K562 (cell line): ENCODE results near the gene ANO2. TPM values are rescaled to one million over a fixed set of nuclear protein-coding genes. Genes with fewer than 3 reads are reported as not detected.

Experiments
- ATAC-seq: fragments of 200-7000 bp; cut with Tn5 transposase; 3 replicates; pipeline ENCODE4 v1.9.1; 2020; ENCODE audit warnings: moderate library complexity
- BruUV-seq: library from RNA; stranded (reverse); fragments of 400-500 nt; replicated peaks from 2 replicates; lab custom pipeline; 2021; lab: Mats Ljungman, UMichigan
- CTCF ChIA-PET: fragments of 300-600 bp; formaldehyde crosslinking; extraction: SDS; loops from one replicate; lab custom pipeline; 2021; ENCODE audit warnings: low intra/inter-chr PET ratio; lab: Yijun Ruan, JAX
- POLR2A ChIA-PET: fragments of 300-600, 350-650 bp; sonication (Branson Sonifier 250); formaldehyde crosslinking; extraction: SDS; loops from one replicate; lab custom pipeline; 2021; ENCODE audit warnings: antibody characterized with exemption, inconsistent platforms; lab: Yijun Ruan, JAX
- DNase-seq, 4 experiments: peaks; one replicate each; pipeline versions ENCODE4 v3.0.0 to v3.0.0-alpha.2; 2011 to 2018; ENCODE audit warnings: low spot score in 3 of 4, mixed read lengths in 3 of 4; ENCODE audit errors: extremely low read depth in 1 of 4
- FAIRE-seq: peaks from 2 replicates; lab custom pipeline; 2011; peaks lifted over from hg19 to GRCh38; lab: Jason Lieb, UNC
- H2AFZ ChIP-seq: 2 replicates; pipeline ENCODE4 v1.6.0; 2011; ENCODE audit warnings: low read depth, low read length, control low read depth, inconsistent platforms
- H3K27ac ChIP-seq: fragments of 200-600 bp; 3 replicates; pipeline ENCODE4 v1.8.0; 2011; ENCODE audit warnings: low read depth, mild to moderate bottlenecking, control low read depth, inconsistent platforms, low read length, moderate library complexity, mixed read lengths; ENCODE audit errors: extremely low read depth
- H3K27me3 ChIP-seq, 2 experiments: fragments of 300-600 bp in 1 of 2; 2 replicates in 1 of 2; 3 replicates in 1 of 2; pipeline versions ENCODE4 v1.6.0 to v1.8.0; 2011; ENCODE audit warnings: inconsistent platforms in 2 of 2, low read length in 2 of 2, mild to moderate bottlenecking in 1 of 2, mixed read lengths in 1 of 2, moderate library complexity in 1 of 2; ENCODE audit not compliant: control insufficient read depth in 2 of 2, insufficient read depth in 2 of 2
- H3K36me3 ChIP-seq: fragments of 300-600 bp; 3 replicates; pipeline ENCODE4 v1.8.0; 2011; ENCODE audit warnings: mild to moderate bottlenecking, low read length, inconsistent platforms; ENCODE audit not compliant: control insufficient read depth, insufficient read depth
- H3K4me1 ChIP-seq, 2 experiments: fragments of 200-600 bp in 1 of 2; replicated peaks in 1 of 2; 2 replicates in 1 of 2; 3 replicates in 1 of 2; pipeline versions ENCODE4 v1.5.1 to v1.8.0; 2011; ENCODE audit warnings: inconsistent platforms in 2 of 2, low read length in 2 of 2, mild to moderate bottlenecking in 1 of 2, mixed read lengths in 1 of 2, moderate library complexity in 1 of 2; ENCODE audit not compliant: control insufficient read depth in 2 of 2, insufficient read depth in 2 of 2
- H3K4me2 ChIP-seq: 2 replicates; pipeline ENCODE4 v1.6.1; 2011; ENCODE audit warnings: low read length, control low read depth, inconsistent platforms, mixed read lengths; ENCODE audit not compliant: insufficient read depth
- H3K4me3 ChIP-seq: fragments of 200-600 bp; sonication (generic), shearing (Covaris generic); 2 replicates; pipeline ENCODE4 v1.5.1; 2016; ENCODE audit warnings: control low read depth, inconsistent platforms
- H3K79me2 ChIP-seq: fragments of 200-600 bp; 3 replicates; pipeline ENCODE4 v1.8.0; 2011; ENCODE audit warnings: low read length, inconsistent platforms; ENCODE audit not compliant: control insufficient read depth, insufficient read depth
- H3K9ac ChIP-seq, 2 experiments: 2 replicates each; pipeline versions ENCODE4 v1.6.0 to v1.6.1; 2011; ENCODE audit warnings: low read depth in 2 of 2, low read length in 2 of 2, control low read depth in 1 of 2, inconsistent platforms in 1 of 2, mild to moderate bottlenecking in 1 of 2, mixed read lengths in 1 of 2; ENCODE audit not compliant: insufficient read depth in 1 of 2
- H3K9me1 ChIP-seq: one replicate; pipeline ENCODE4 v1.6.0; 2011; ENCODE audit warnings: inconsistent platforms, mild to moderate bottlenecking, low read length, moderate library complexity; ENCODE audit not compliant: control insufficient read depth, insufficient read depth
- H3K9me3 ChIP-seq: replicated peaks from 2 replicates; pipeline ENCODE4 v1.5.1; 2011; ENCODE audit warnings: low read depth, low read length, inconsistent platforms; ENCODE audit not compliant: control insufficient read depth, insufficient read depth
- H4K20me1 ChIP-seq: replicated peaks from 2 replicates; pipeline ENCODE4 v1.6.1; 2011; ENCODE audit warnings: low read length, inconsistent platforms, mixed read lengths; ENCODE audit not compliant: control insufficient read depth, insufficient read depth
- GABPA ChIP-seq: fragments of 200-800 bp; sonication (Bioruptor generic); conservative IDR thresholded peaks from 2 replicates; pipeline ENCODE4 v1.6.1; 2016; ENCODE audit warnings: low read depth, missing genetic modification characterization, missing compliant biosample characterization
- MBD2 ChIP-seq: sonication (generic); IDR thresholded peaks from 2 replicates; pipeline ENCODE4 v1.6.1; 2016; ENCODE audit warnings: low read depth, borderline replicate concordance
- MCM5 ChIP-seq: fragments of 450-650 bp; IDR thresholded peaks from 2 replicates; pipeline ENCODE4 v1.6.1; 2016; ENCODE audit warnings: low read depth
- SAP30 ChIP-seq: fragments of 200-600 bp; sonication (generic); IDR thresholded peaks from 2 replicates; pipeline ENCODE4 v1.6.1; 2012; ENCODE audit warnings: borderline replicate concordance, low read depth, mild to moderate bottlenecking, moderate library complexity, low read length, control low read depth, inconsistent platforms; ENCODE audit not compliant: insufficient read depth, poor library complexity, severe bottlenecking
- ZKSCAN8 ChIP-seq: fragments of 200-800 bp; sonication (Bioruptor generic); IDR thresholded peaks from 2 replicates; pipeline ENCODE4 v1.6.1; 2016; ENCODE audit warnings: missing genetic modification characterization, missing compliant biosample characterization
- ZNF3 ChIP-seq: fragments of 250-450 bp; sonication (Bioruptor Pico); IDR thresholded peaks from 2 replicates; pipeline ENCODE4 v1.5.0; 2021; ENCODE audit warnings: mild to moderate bottlenecking, moderate library complexity
- WGBS: fragments of 100-300 bp; shearing (Covaris generic); methylation state at CpG from one replicate; pipeline ENCODE4 v1.1.6; 2016; ENCODE audit warnings: low coverage, mixed read lengths; ENCODE audit not compliant: insufficient coverage; ENCODE audit errors: missing lambda C conversion rate; 5-methylcytosine and 5-hydroxymethylcytosine counted together
- in situ Hi-C: fragments of 300-500 bp; cut with MboI; formaldehyde crosslinking; loops from 4 replicates; pipeline ENCODE4 v1.15.0; 2018; ENCODE audit warnings: inconsistent platforms, mixed read lengths
- intact Hi-C: fragments of 100-400 bp; cut with micrococcal nuclease; formaldehyde crosslinking; loops from 2 replicates; pipeline ENCODE4 v1.14.2; 2022
- polyA plus RNA-seq, 8 experiments: library from polyadenylated mRNA; depleted of rRNA in 4 of 8; stranded (reverse) in 5 of 8; unstranded in 3 of 8; fragments of >200 nt; fragmentation: Nextera tagmentation in 2 of 8; fragmentation: Illumina TruSeq in 1 of 8; extraction: Ambion mirVana in 2 of 8; extraction: Trizol in 1 of 8; gene quantifications; 2 replicates each; pipeline versions ENCODE4 v1.2.1 to v1.2.3, GENCODE V29; 2011 to 2014; ENCODE audit warnings: inconsistent platforms in 1 of 8, missing spikeins in 1 of 8
- total RNA-seq, 7 experiments: library from RNA; depleted of rRNA in 6 of 7; stranded (reverse); fragments of >200 nt in 6 of 7; fragmentation: Illumina TruSeq in 2 of 7; extraction: Trizol in 2 of 7; gene quantifications; 2 replicates each; pipeline versions ENCODE4 v1.2.1 to v1.2.3, GENCODE V29; 2011 to 2021; ENCODE audit warnings: low replicate concordance in 1 of 7
- TF ChIP-seq, protein P1 (sequence below), 2 experiments: fragments of 450-650 bp in 1 of 2; IDR thresholded peaks; 2 replicates each; pipeline ENCODE4 v1.6.1; 2011 to 2017; ENCODE audit warnings: low read depth in 2 of 2, antibody characterized with exemption in 1 of 2, borderline replicate concordance in 1 of 2, low read length in 1 of 2, mild to moderate bottlenecking in 1 of 2, mixed read lengths in 1 of 2; ENCODE audit not compliant: control insufficient read depth in 1 of 2
- TF ChIP-seq, protein P2 (sequence below), 2 experiments: fragments of 450-650 bp; conservative IDR thresholded peaks; 2 replicates each; pipeline ENCODE4 v1.6.1; 2017; ENCODE audit warnings: mild to moderate bottlenecking in 2 of 2, moderate library complexity in 2 of 2
- TF ChIP-seq, protein P3 (sequence below): sonication (generic); formaldehyde crosslinking; IDR thresholded peaks from 2 replicates; pipeline ENCODE4 v1.8.0; 2023; ENCODE audit warnings: missing genetic modification reagents, mild to moderate bottlenecking, borderline replicate concordance
- TF ChIP-seq, protein P4 (sequence below): sonication (generic); formaldehyde crosslinking; IDR thresholded peaks from 2 replicates; pipeline ENCODE4 v1.8.0; 2022; ENCODE audit warnings: mild to moderate bottlenecking, missing genetic modification reagents

The ANO2 gene
- total and polyA plus RNA-seq, 9 of the 15 experiments (the other 6 are each of a cell fraction or from before 2014, with no cell fraction given): 0.64 TPM; not detected in 8

DNA sequence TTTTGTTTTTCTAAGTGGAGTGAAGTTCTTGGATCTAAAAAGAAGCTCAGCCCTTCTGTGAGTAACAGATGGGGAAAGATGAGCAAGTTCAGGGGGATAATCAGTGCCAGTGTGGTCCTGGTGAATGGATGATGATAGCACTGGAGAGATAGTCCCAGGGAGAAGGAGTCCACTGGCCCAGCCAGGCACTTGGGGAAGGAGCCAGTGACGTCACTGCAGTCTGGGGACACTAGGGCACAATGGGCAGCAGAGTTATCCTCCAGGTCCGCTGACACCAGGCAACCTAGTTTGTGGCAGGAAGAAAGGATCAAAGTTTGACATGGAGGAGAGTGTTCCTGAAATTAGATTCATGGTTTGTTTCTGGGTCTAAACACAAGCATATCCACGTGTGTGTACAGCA lies 411.7 kb downstream of the ANO2 start:
- no peak for ATAC-seq
- H3K4me2 ChIP-seq: no peak overlapping the region
- H3K4me3 ChIP-seq: no peak overlapping the region
- intact Hi-C loops (no loop called here), in situ Hi-C loops (no loop called here)
- no peaks in the 10 kb centered on the region for H4K20me1 ChIP-seq
- BruUV-seq: no TSS peak
- ChIA-PET CTCF (no interaction called here), POLR2A (no interaction called here)
- H3K9ac ChIP-seq: no peak overlapping the region
- no peaks in the 10 kb centered on the region for H3K4me1 ChIP-seq
- WGBS: 0% methylated on average over 2 of the region's 3 CpGs
- no peak overlapping the region for H2AFZ ChIP-seq
- H3K79me2 ChIP-seq: no peaks in the 10 kb centered on the region
- no peak overlapping the region for H3K27ac ChIP-seq
- no peaks in the 10 kb centered on the region for H3K27me3 ChIP-seq
- no peak for DNase-seq
- no peaks in the 10 kb centered on the region for H3K36me3 ChIP-seq
- no peaks in the 10 kb centered on the region for H3K9me1 ChIP-seq
- FAIRE-seq: no peak
- no peaks in the 10 kb centered on the region for H3K9me3 ChIP-seq
- TF ChIP-seq, protein P1, sequence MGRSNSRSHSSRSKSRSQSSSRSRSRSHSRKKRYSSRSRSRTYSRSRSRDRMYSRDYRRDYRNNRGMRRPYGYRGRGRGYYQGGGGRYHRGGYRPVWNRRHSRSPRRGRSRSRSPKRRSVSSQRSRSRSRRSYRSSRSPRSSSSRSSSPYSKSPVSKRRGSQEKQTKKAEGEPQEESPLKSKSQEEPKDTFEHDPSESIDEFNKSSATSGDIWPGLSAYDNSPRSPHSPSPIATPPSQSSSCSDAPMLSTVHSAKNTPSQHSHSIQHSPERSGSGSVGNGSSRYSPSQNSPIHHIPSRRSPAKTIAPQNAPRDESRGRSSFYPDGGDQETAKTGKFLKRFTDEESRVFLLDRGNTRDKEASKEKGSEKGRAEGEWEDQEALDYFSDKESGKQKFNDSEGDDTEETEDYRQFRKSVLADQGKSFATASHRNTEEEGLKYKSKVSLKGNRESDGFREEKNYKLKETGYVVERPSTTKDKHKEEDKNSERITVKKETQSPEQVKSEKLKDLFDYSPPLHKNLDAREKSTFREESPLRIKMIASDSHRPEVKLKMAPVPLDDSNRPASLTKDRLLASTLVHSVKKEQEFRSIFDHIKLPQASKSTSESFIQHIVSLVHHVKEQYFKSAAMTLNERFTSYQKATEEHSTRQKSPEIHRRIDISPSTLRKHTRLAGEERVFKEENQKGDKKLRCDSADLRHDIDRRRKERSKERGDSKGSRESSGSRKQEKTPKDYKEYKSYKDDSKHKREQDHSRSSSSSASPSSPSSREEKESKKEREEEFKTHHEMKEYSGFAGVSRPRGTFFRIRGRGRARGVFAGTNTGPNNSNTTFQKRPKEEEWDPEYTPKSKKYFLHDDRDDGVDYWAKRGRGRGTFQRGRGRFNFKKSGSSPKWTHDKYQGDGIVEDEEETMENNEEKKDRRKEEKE (IDR thresholded peaks at IDR 0.05; ENCODE audit: borderline replicate concordance in 1 of 2, control insufficient read depth in 1 of 2, low read depth in 2 of 2, low read length in 1 of 2): no peak
- TF ChIP-seq, protein P2, sequence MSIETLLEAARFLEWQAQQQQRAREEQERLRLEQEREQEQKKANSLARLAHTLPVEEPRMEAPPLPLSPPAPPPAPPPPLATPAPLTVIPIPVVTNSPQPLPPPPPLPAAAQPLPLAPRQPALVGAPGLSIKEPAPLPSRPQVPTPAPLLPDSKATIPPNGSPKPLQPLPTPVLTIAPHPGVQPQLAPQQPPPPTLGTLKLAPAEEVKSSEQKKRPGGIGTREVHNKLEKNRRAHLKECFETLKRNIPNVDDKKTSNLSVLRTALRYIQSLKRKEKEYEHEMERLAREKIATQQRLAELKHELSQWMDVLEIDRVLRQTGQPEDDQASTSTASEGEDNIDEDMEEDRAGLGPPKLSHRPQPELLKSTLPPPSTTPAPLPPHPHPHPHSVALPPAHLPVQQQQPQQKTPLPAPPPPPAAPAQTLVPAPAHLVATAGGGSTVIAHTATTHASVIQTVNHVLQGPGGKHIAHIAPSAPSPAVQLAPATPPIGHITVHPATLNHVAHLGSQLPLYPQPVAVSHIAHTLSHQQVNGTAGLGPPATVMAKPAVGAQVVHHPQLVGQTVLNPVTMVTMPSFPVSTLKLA (conservative IDR thresholded peaks at IDR 0.05): no peak
- TF ChIP-seq, protein P3, sequence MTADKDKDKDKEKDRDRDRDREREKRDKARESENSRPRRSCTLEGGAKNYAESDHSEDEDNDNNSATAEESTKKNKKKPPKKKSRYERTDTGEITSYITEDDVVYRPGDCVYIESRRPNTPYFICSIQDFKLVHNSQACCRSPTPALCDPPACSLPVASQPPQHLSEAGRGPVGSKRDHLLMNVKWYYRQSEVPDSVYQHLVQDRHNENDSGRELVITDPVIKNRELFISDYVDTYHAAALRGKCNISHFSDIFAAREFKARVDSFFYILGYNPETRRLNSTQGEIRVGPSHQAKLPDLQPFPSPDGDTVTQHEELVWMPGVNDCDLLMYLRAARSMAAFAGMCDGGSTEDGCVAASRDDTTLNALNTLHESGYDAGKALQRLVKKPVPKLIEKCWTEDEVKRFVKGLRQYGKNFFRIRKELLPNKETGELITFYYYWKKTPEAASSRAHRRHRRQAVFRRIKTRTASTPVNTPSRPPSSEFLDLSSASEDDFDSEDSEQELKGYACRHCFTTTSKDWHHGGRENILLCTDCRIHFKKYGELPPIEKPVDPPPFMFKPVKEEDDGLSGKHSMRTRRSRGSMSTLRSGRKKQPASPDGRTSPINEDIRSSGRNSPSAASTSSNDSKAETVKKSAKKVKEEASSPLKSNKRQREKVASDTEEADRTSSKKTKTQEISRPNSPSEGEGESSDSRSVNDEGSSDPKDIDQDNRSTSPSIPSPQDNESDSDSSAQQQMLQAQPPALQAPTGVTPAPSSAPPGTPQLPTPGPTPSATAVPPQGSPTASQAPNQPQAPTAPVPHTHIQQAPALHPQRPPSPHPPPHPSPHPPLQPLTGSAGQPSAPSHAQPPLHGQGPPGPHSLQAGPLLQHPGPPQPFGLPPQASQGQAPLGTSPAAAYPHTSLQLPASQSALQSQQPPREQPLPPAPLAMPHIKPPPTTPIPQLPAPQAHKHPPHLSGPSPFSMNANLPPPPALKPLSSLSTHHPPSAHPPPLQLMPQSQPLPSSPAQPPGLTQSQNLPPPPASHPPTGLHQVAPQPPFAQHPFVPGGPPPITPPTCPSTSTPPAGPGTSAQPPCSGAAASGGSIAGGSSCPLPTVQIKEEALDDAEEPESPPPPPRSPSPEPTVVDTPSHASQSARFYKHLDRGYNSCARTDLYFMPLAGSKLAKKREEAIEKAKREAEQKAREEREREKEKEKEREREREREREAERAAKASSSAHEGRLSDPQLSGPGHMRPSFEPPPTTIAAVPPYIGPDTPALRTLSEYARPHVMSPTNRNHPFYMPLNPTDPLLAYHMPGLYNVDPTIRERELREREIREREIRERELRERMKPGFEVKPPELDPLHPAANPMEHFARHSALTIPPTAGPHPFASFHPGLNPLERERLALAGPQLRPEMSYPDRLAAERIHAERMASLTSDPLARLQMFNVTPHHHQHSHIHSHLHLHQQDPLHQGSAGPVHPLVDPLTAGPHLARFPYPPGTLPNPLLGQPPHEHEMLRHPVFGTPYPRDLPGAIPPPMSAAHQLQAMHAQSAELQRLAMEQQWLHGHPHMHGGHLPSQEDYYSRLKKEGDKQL (CRISPR knock-in tag): no peak
- no peak for TF ChIP-seq MCM5
- no peak for TF ChIP-seq ZKSCAN8 (CRISPR knock-in tag)
- TF ChIP-seq, protein P4, sequence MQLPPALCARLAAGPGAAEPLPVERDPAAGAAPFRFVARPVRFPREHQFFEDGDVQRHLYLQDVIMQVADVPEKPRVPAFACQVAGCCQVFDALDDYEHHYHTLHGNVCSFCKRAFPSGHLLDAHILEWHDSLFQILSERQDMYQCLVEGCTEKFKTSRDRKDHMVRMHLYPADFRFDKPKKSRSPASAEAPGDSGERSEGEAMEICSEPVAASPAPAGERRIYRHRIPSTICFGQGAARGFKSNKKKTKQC (CRISPR knock-in tag): no peak
- TF ChIP-seq GABPA (tag): no peak
- no peak for TF ChIP-seq MBD2
- no peak for TF ChIP-seq SAP30
- no peak for TF ChIP-seq ZNF3 (CRISPR knock-in tag)
